HG03039 (cell line): ENCODE measurements around the gene DLGAP5.
A peak's percentile ranks its signal among the peaks of the same experiment; 100 is the strongest.

Source experiments
- ATAC-seq: cut with Tn5 transposase; IDR thresholded peaks from one replicate; pipeline ENCODE4 v1.9.1; 2021; ENCODE audit warnings: mild to moderate bottlenecking, moderate library complexity; ENCODE audit not compliant: unreplicated experiment

DLGAP5 gene

DNA sequence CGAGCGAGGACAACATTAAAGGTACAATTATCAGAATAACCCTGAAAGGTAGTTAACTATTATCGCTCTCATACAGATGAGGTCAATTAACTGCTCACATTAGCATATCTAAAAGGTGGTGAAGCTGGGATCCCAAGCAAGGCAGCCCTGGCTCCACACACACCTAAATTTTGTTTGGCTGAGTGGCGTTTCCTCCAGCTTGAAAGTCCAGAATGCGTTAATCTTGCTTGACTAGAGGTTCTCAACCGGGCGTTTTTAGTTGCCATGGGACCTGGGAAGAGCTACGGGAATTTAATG, 531 bp downstream of the DLGAP5 start:
- no peak for ATAC-seq

- ATAC-seq: no peak
Observed at GRCh38 chr14:55188686-55189295, 2.6 kb downstream of the DLGAP5 start.

GRCh38 chr14:55180434-55180833, 11.0 kb downstream of the DLGAP5 start:
- peak; percentile 76 for ATAC-seq

DNA sequence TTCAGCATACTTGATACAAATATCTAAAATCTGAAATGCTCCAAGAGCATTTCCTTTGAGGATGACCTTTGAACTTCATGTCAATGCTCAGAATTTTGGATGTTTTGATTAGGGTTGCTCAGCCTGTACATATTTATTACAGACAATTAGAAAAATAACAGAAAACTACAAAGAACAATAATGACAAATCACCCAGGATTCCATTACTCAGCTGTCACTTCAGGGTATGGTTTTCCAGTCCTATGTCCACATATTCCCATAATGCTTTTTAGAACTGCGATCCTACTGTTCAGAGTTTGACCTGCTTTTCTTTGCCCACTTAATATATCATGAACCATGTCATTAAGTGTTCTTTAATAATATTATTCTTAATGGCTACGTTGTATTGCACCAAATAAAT, 11.4 kb downstream of the DLGAP5 start:
- no peak for ATAC-seq

- no peak for ATAC-seq
Observed at GRCh38 chr14:55170526-55170925, 20.9 kb downstream of the DLGAP5 start.

DNA sequence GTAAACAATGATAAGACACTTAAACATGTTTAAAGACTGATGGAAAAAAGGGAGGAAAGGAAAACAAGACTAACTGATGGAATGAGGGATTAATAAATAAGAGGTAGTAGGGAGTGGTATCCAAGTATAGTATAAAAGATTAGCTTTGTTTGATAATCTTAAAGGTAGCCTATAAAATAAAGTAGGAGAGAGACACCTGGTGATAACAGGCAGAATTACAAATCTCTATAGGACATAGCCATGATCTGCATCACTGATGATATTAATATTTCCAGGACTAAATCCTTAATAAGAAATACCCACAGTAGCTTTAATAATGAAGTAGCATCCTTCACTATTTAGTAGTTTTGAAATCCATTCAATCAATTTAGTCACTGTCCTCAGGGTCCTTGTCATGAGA, 30.4 kb downstream of the DLGAP5 start:
- no peak for ATAC-seq

DNA sequence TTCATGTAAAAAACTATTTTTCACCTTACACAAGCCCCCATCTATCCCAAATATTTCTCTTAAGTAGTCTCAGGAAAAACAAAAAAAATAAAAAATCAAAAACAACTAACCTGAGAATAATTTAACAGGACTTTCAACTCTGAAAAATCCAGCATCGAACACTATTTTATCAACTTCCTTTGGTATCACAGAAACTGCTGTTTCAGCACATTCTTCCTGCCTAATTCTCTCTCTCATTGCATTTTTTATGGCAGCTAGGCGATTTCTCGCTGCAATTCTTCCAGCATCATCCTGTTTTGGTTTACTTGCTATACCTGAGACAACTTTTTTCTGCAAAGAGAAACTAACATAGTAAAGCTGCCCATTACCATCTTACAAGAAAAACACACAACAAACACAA, 33.0 kb downstream of the DLGAP5 start:
- no peak for ATAC-seq

DNA sequence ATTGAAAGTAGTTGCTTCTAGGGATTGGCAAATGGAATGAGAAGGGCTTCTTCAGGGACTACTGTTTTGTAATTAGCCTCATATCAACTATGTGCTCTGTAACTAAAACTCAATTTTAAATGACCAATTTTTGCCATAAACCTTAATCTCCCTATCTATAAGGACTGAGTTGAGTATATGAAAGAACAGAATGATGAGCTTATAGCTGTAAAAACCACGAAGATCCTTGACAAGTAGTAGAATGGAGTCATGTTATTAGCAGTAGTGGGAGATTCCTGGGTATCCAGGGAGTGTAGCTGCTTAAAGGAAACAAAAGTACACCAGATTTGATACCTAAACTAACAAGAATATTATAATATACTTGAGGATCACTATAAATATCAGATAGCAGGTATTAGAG, 34.3 kb downstream of the DLGAP5 start:
- ATAC-seq: no peak

DNA sequence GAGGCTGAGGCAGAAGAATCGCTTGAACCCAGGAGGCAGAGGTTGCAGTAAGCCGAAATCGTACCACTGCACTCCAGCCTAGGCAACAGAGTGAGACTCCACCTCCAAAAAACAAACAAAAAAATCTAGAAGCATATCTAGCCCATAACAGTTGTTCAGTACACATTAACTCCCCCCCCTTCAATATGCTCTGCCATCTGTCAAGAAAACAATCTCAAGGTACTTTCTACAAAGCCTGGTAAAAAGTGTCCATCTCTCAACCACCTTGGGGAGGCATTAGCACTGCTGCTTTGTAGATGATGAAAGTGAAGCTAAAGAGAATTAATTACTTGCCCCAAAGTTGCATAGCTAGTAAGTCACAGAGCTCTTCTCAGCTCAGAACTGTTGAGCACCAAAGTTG, 37.4 kb downstream of the DLGAP5 start:
- ATAC-seq: no peak

DNA sequence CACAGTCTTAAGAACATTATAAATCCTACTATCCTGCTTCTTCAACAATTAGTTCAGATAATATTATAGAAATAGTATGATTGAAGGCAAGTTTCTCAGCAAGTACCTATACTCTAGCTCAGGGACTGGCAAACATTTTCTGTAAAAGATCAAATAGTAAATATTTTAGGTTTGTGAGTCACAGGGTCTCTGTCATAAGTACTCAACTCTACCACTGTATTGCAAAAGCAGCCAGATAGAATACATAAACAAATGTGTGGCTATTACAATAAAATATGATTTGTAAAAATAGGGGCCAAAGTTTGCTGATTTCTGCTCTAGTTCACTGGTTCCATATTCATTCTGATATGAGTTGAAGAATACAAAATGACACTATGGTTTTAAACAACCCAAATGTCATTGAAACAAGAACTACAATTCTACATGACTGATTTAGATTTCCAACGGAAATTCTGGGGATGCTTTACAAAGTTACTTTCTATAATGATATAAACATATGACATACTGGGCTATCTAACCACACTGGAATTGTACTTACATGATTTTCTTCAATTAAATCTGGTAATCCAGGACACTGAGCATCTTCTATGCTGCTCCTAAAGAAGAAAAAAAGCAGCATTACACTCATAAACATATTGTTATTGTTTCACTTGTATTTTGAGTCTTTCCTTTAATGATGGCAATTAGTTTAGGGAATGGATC, 39.2 kb downstream of the DLGAP5 start:
- ATAC-seq: no peak

DNA sequence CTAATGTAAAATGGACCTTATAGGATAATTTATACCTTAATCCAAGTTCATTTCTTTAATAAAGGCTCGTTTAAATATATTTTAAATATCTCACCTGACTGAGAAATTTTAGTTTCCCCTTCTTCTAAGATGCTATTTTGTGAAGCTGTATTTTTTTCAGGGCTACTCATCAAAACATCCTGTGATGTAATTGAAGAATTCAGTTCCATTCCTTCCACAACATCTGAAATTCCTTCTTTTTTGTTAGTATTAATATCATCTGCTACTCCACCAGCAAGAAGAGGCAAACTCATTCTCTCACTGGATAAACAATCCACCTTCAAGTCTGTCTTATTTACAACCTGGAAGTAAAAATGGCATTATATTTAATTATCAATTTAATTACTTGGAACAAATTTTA, 39.8 kb downstream of the DLGAP5 start:
- no peak for ATAC-seq

DNA sequence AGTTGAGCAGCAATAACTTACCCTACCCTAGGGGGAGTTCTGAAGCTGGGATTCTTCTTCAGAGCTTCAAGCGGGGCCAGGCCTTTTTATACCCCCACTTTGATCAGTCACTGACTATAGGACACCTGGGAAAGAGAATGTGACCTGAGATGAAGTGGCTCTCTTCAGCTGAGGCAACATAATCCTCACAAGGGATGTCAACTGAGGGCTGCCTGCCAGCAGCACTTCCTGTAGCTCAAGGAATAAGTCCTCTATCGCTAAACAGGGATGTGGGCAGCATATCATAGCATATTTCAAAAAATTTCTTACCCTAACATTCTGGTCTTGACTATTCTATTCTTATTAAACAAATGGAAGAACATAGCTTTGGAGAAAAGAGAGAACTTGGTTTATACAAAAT, 45.0 kb downstream of the DLGAP5 start:
- no peak for ATAC-seq

- no peak for ATAC-seq
Observed at GRCh38 chr14:55142466-55142865, 48.9 kb downstream of the DLGAP5 start.

DNA sequence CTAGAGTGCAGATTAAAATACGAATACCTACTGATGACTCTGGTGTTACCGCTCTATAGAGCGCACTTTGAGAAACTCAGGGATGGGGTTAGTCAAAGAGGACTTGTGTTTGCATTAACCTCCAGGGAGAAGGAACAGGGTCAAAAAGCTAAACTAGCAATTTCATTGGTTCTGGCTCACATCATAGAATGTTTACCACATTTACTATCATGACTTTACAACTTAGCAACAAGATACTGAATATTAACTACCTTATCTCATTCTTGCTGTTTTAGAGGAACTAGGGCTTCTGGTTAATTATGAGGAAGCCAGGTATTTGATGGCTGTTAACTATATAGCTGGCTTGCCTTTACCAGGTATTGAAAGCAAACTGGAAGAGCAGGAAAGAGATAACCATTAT, 49.6 kb downstream of the DLGAP5 start:
- ATAC-seq: no peak

- no peak for ATAC-seq
Observed at GRCh38 chr14:55139696-55140509, 51.5 kb downstream of the DLGAP5 start.

- no peak for ATAC-seq
Observed at GRCh38 chr14:55139141-55139540, 52.2 kb downstream of the DLGAP5 start.

DNA sequence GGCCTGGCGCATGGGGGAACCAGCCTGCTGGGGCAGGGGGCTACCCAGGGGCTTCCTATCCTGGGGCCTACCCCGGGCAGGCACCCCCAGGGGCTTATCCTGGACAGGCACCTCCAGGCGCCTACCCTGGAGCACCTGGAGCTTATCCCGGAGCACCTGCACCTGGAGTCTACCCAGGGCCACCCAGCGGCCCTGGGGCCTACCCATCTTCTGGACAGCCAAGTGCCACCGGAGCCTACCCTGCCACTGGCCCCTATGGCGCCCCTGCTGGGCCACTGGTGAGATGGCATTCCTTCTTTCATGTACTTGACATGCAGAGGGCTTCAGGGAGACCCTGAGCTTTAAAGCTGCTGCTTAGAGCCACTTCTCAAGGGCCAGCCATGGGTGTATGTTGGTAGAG, 53.3 kb downstream of the DLGAP5 start:
- no peak for ATAC-seq

GRCh38 chr14:55136885-55137786, 54.2 kb downstream of the DLGAP5 start:
- no peak for ATAC-seq

- no peak for ATAC-seq
Observed at GRCh38 chr14:55136241-55136640, 55.1 kb downstream of the DLGAP5 start.

DNA sequence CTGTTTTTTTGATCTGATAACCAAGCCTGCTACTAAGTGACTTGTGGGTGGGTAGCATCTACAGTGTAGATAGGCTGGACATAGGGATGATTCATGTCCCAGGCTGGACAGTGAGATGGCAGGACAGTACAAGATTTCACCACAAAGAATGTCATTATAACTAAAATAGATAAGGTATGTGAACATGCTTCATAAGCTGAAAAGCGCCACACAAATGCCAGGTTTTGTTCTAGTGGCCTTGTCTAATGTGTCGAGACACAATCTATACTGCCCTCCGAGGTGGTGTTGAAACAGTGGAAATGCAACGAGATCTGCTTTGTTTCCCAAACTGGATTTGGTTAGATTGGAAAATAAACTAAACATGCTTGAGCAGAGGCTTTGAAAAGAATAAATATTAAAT, 58.0 kb downstream of the DLGAP5 start:
- ATAC-seq: no peak
